GM18858 (cell line): ENCODE data around the gene ING1.
A peak's percentile ranks its signal among the peaks of the same experiment; 100 is the strongest.
"Not testable (repeated sequence)": the region's sequence is repeated elsewhere in the genome, so short reads cannot be mapped to it uniquely, and the experiment has no call there.

Source experiments
- ATAC-seq: cut with Tn5 transposase; IDR thresholded peaks from one replicate; pipeline ENCODE4 v1.9.1; 2021; ENCODE audit not compliant: unreplicated experiment

The ING1 gene

DNA sequence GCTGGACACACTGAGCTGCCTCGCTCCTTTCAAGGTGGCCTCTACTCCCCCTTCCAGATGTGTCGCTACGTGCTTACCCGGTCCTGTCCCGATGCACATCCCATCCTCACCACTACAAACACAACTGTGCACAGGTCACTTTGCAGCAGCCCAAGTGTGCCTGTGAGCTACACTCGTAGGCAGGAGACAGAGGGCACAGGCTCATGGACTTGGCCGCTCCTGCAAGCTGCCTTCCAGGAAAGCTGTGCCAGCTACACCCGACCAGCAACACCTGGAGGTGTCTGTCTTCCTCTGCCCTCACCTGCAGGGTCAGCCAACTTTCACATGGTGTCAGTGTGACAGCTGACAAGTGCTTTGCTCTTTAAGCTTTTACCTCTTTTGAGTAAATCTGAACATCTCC, 23.0 kb upstream of the ING1 start:
- no peak for ATAC-seq

GRCh38 chr13:110695774-110696173, 17.7 kb upstream of the ING1 start:
- ATAC-seq: not testable (repeated sequence)

DNA sequence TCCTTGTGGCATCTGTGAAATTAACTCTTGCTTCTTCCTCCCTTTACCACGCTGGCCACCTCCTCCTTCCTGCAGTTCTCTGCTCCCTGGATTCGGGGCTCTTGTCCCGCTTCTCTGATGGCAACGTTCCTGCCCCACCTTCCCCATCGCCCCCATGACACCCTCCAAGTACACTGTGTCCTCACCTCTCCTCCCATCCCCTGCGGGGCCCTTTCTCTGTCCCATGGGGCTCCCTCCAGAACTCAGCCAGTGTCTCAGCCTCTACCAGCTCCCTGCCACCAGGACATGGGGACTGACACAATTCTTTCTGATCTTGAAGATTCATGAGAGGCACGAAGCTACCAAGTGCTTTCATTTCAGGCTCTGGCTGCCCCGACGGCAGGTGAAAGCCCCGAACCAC, 16.7 kb upstream of the ING1 start:
- no peak for ATAC-seq

GRCh38 chr13:110697842-110698241, 15.7 kb upstream of the ING1 start:
- ATAC-seq: no peak

- ATAC-seq: peak; percentile 67
These were observed 14.8 kb upstream of the ING1 start for GRCh38 chr13:110698689-110699088.

DNA sequence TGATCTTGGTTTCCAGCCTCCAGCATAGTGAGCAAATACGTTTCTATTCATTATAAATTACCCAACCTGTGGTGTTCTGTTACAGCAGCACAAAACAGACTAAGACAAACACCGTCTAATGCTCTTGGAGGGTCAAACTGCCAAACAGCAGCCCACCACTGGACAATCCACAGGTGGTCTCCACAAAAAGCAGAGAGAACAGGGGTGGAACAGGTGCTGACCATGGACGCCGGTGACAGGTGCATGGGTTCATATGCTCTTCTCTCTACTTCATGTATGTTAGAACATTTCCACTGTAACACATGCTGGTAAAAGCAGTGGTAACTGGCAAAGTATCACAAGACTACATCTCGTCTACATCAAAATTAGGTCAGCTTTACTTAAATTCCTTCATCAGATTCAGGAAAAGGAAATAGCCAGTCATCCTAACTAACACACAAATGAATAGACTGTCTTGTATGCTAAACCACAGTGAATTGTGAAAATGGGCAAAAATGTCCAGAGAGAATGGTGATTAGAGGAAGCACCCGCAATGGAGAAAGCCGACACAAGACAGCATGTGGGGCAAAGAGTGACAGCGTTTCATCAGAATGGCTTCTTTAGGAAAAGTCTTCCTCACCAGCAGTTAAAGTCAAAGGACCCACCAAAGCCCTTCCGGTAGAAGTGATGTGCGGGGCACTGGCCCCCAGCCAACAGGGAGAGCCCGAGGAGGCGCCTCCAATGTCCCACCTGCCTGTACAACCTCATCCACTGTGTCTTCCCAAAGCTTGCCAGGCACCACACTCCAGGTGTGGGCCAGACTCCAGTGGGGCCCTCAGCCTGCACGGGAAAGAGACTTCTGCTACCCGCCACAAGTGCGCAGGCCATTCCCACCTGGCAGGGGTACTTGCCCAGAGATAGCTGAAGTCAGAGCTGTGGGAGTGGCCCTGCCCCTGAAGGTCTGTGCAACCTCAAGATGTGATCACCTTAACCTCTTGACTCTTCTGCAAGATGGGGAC, 14.1 kb upstream of the ING1 start:
- no peak for ATAC-seq

DNA sequence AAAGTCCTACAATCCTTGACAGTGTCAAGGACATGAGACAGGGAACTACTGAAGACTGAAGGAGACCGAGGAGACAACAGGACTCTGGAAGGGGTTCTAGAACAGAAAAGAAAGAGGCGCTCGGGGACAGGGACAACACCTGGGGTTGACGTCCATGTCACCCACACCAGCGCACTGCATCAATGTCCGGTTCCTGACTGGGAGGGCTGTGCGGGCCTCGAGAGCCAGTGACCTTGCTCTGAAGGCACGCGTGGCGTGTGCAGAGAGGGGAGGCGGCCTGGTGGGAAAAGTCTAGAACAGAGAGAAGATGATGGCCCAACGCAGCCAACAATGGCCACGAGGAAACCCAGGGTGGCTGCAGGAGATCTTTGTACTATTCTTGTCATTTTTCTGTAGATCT, 13.3 kb upstream of the ING1 start:
- ATAC-seq: no peak

DNA sequence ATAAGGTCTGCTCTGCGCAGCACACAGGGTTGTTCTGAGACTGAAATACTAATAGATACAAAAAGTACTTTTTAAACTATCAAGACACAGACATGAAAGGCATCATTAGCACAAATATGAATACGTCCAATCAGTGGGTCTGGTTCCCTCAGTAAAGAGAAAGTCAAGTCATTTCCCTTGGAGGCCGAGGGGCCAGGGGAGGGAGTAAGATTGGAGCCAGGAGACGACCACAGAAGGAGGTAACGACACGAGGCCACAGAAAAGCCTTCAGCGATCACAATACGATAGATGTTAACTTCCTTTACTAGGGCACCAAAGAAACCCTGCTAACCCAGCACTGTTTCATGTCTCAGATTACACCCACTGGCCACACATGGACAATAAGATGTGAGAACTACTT, 12.9 kb upstream of the ING1 start:
- ATAC-seq: no peak

- not testable (repeated sequence) for ATAC-seq
These were observed 12.4 kb upstream of the ING1 start for GRCh38 chr13:110701061-110701460.

DNA sequence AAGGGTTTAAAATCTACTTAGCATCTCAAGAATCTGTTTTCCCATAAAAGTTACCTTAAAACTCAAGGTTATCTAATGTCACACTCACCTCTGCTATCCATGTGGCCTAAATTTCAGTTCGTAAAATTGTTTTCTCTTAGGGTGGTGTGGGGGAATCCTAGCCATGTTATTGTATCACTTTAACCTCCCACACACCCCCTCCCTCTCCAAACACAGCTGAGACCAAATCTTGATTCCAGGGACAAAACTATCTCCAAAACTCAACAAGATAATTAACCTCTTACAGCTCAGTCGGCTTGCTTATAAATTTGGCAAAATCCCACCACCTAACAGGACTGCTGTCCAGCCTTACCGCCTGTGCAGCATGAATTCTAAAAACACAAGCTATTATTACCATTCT, 11.4 kb upstream of the ING1 start:
- ATAC-seq: no peak

GRCh38 chr13:110702591-110703526, 10.6 kb upstream of the ING1 start:
- ATAC-seq: no peak

GRCh38 chr13:110705356-110705825, 8.1 kb upstream of the ING1 start:
- ATAC-seq: no peak

- ATAC-seq: peak; percentile 83
These were observed 7.5 kb upstream of the ING1 start, which contains the start of gene CARS2 for GRCh38 chr13:110705826-110706569. Gene CARS2, minus strand, starts transcription at chr13:110706116. Its CDS starts 23 bp downstream, at chr13:110706093.

GRCh38 chr13:110706570-110707372, 6.7 kb upstream of the ING1 start:
- no peak for ATAC-seq

- ATAC-seq: peak; percentile 19
These were observed 1.2 kb upstream of the ING1 start for GRCh38 chr13:110712081-110712848.

DNA sequence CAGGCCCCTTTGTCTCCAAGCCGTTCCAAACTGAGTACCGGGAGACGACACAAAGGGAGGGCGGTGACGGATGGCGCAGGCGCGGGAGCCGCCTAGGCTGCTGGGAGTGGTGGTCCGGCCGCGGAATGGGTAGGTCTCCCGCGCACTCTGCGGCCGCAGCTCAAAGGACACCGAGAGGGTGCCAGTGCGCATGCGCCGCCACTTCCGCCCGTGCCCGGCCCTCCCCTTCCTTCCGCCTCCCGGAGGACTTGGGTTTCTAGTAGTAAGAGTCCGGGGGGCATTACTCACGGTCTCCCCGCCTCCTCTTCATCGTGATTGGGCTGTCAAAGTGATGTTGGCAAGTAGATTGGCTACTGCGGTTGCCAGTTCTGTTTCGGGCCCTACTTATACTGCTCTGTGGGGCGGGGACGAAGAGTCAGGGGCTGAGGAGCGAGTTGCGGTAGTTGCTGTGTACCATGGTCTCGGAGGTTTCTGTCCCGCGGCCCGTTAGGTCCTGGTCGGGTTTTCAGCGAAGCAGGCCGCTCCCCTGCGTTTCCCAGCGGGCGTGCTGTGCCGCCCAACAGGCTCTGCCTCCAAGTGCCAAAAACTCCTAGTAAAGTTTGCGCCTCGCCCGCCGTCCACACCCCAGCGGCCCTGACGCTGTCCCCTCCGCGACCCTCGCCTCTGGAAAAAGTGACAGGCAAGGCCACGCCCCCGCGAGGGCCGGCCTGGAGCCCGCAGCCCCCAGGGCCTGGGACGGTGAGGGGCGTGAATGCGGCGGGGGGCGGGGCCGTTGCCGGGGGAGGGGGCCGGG, 455 bp upstream of the ING1 start:
- peak; percentile 38 for ATAC-seq

DNA sequence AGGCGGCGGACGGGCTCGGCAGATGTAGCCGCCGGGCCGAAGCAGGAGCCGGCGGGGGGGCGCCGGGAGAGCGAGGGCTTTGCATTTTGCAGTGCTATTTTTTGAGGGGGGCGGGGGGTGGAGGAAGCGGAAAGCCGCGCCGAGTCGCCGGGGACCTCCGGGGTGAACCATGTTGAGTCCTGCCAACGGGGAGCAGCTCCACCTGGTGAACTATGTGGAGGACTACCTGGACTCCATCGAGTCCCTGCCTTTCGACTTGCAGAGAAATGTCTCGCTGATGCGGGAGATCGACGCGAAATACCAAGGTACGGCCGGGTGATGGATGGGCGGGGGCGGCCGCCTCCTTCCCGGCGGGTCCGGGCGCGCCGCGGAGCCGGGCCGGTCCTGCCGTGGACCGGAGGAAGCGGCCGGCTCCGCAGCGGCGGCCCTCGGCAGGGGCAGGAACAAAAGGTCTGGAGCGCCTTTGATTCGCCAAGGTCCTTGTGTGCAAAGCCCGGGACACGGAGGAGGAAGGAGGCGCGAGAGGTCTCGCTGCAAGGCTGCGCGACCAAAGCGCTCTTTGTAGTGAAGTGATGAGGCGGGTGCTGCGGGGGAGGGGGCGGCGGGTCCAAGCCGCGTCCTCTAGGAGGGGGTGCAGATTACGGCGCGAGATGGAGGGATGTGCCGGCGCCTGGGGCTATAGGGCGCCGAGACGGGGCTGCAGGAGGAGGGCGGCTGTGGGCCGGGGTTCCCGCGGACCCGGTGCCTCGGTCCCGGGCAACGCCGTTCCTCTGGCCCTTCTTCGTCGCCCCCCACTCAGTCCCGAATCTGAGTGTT, 689 bp downstream of the ING1 start:
- no peak for ATAC-seq
